ENCODE measurements around the gene RHBDF1. TPM values are rescaled to one million over a fixed set of nuclear protein-coding genes. Genes with fewer than 3 reads are reported as not detected.

The RHBDF1 gene
- total and polyA plus RNA-seq, 2 of the 13 experiments (the other 11 are each of a cell fraction or from before 2014, with no cell fraction given) = 5.4 to 26.9 TPM

DNA sequence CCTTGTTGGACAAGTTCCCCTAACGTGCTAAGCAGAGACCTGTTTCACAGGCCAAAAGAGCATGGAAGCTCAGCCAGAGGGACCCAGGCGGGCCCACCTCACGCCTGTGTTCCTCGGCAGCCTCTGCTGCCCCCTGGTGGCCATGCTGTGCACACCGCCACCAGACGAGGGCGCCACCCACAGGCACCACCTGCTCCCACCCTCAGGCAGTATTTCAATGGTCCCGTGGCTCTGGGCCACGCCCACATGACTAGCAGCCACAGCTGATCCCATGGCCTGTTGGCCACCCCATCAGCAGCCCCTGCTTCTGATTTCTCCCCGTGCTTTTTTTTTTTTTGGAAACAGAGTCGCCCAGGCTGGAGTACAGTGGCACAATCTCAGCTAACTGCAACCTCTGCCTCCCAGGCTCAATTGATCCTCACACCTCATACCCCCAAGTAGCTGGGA lies 24.5 kb upstream of the RHBDF1 start (continued):
- TF ChIP-seq ELF3 (CRISPR knock-in tag; IDR thresholded peaks at IDR 0.05) (0 out of 2 replicates have a peak, but pooled peaks have one; percentile 38), POLR2G (IDR thresholded peaks at IDR 0.05; ENCODE audit: low read depth, low read length) (no peak), HIVEP1 (CRISPR knock-in tag; IDR thresholded peaks at IDR 0.05) (no peak), BCL6 (CRISPR knock-in tag; IDR thresholded peaks at IDR 0.05) (0 out of 2 replicates have a peak, but pooled peaks have one; percentile 22), ZFP36L1 (CRISPR knock-in tag; IDR thresholded peaks at IDR 0.05) (no peak), SSRP1 (CRISPR knock-in tag; IDR thresholded peaks at IDR 0.05) (0 out of 2 replicates have a peak, but pooled peaks have one; percentile 48), KDM3A (CRISPR knock-in tag; IDR thresholded peaks at IDR 0.05; ENCODE audit: low read depth) (0 out of 2 replicates have a peak, but pooled peaks have one; percentile 55), ATAD3A (CRISPR knock-in tag; IDR thresholded peaks at IDR 0.05) (no peak), PLRG1 (conservative IDR thresholded peaks at IDR 0.05) (no peak), KDM2A (CRISPR knock-in tag; IDR thresholded peaks at IDR 0.05; ENCODE audit: borderline replicate concordance, low read depth) (peak; percentile 92), ZNF556 (CRISPR knock-in tag; IDR thresholded peaks at IDR 0.05; ENCODE audit: borderline replicate concordance) (0 out of 2 replicates have a peak, but pooled peaks have one; percentile 63), SP4 (CRISPR knock-in tag; IDR thresholded peaks at IDR 0.05) (peak; percentile 63; the same call in 1 of the 2 replicates), IRF2 (CRISPR knock-in tag; IDR thresholded peaks at IDR 0.05) (peak; percentile 47; the same call in 1 of the 2 replicates), MIER2 (CRISPR knock-in tag; IDR thresholded peaks at IDR 0.05) (0 out of 2 replicates have a peak, but pooled peaks have one; percentile 43), ZNF550 (CRISPR knock-in tag; IDR thresholded peaks at IDR 0.05; ENCODE audit: borderline replicate concordance) (no peak), ZNF260 (CRISPR knock-in tag; IDR thresholded peaks at IDR 0.05; ENCODE audit: borderline replicate concordance, low read depth) (no peak), JUND (CRISPR knock-in tag; IDR thresholded peaks at IDR 0.05) (no peak), GATAD2A (CRISPR knock-in tag; IDR thresholded peaks at IDR 0.05) (peak; percentile 69), HDAC2 (CRISPR knock-in tag; IDR thresholded peaks at IDR 0.05) (peak; percentile 47; the same call in 1 of the 2 replicates)
- TF ChIP-seq, protein P1, sequence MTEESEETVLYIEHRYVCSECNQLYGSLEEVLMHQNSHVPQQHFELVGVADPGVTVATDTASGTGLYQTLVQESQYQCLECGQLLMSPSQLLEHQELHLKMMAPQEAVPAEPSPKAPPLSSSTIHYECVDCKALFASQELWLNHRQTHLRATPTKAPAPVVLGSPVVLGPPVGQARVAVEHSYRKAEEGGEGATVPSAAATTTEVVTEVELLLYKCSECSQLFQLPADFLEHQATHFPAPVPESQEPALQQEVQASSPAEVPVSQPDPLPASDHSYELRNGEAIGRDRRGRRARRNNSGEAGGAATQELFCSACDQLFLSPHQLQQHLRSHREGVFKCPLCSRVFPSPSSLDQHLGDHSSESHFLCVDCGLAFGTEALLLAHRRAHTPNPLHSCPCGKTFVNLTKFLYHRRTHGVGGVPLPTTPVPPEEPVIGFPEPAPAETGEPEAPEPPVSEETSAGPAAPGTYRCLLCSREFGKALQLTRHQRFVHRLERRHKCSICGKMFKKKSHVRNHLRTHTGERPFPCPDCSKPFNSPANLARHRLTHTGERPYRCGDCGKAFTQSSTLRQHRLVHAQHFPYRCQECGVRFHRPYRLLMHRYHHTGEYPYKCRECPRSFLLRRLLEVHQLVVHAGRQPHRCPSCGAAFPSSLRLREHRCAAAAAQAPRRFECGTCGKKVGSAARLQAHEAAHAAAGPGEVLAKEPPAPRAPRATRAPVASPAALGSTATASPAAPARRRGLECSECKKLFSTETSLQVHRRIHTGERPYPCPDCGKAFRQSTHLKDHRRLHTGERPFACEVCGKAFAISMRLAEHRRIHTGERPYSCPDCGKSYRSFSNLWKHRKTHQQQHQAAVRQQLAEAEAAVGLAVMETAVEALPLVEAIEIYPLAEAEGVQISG (CRISPR knock-in tag; IDR thresholded peaks at IDR 0.05) = peak; percentile 69
- TF ChIP-seq, protein P2, sequence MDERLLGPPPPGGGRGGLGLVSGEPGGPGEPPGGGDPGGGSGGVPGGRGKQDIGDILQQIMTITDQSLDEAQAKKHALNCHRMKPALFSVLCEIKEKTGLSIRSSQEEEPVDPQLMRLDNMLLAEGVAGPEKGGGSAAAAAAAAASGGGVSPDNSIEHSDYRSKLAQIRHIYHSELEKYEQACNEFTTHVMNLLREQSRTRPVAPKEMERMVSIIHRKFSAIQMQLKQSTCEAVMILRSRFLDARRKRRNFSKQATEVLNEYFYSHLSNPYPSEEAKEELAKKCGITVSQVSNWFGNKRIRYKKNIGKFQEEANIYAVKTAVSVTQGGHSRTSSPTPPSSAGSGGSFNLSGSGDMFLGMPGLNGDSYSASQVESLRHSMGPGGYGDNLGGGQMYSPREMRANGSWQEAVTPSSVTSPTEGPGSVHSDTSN (CRISPR knock-in tag; IDR thresholded peaks at IDR 0.05) = no peak
- TF ChIP-seq, protein P3, sequence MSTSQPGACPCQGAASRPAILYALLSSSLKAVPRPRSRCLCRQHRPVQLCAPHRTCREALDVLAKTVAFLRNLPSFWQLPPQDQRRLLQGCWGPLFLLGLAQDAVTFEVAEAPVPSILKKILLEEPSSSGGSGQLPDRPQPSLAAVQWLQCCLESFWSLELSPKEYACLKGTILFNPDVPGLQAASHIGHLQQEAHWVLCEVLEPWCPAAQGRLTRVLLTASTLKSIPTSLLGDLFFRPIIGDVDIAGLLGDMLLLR (CRISPR knock-in tag; IDR thresholded peaks at IDR 0.05) = peak; percentile 60; the same call in 1 of the 2 replicates
- TF ChIP-seq, protein P4, sequence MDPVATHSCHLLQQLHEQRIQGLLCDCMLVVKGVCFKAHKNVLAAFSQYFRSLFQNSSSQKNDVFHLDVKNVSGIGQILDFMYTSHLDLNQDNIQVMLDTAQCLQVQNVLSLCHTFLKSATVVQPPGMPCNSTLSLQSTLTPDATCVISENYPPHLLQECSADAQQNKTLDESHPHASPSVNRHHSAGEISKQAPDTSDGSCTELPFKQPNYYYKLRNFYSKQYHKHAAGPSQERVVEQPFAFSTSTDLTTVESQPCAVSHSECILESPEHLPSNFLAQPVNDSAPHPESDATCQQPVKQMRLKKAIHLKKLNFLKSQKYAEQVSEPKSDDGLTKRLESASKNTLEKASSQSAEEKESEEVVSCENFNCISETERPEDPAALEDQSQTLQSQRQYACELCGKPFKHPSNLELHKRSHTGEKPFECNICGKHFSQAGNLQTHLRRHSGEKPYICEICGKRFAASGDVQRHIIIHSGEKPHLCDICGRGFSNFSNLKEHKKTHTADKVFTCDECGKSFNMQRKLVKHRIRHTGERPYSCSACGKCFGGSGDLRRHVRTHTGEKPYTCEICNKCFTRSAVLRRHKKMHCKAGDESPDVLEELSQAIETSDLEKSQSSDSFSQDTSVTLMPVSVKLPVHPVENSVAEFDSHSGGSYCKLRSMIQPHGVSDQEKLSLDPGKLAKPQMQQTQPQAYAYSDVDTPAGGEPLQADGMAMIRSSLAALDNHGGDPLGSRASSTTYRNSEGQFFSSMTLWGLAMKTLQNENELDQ (CRISPR knock-in tag; IDR thresholded peaks at IDR 0.05; ENCODE audit: borderline replicate concordance) = no peak
- TF ChIP-seq, protein P5, sequence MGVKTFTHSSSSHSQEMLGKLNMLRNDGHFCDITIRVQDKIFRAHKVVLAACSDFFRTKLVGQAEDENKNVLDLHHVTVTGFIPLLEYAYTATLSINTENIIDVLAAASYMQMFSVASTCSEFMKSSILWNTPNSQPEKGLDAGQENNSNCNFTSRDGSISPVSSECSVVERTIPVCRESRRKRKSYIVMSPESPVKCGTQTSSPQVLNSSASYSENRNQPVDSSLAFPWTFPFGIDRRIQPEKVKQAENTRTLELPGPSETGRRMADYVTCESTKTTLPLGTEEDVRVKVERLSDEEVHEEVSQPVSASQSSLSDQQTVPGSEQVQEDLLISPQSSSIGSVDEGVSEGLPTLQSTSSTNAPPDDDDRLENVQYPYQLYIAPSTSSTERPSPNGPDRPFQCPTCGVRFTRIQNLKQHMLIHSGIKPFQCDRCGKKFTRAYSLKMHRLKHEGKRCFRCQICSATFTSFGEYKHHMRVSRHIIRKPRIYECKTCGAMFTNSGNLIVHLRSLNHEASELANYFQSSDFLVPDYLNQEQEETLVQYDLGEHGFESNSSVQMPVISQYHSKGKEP (CRISPR knock-in tag; IDR thresholded peaks at IDR 0.05) = no peak

Data from HepG2 (cell line).